AG09309 (cell line): ENCODE data around the gene SPX.

ENCODE experiments used
- DNase-seq: peaks from one replicate; pipeline ENCODE4 v3.0.0-alpha.2; 2010; ENCODE audit warnings: low read depth
- H3K4me3 ChIP-seq: 2 replicates; pipeline ENCODE4 v1.5.1; 2011; ENCODE audit warnings: mild to moderate bottlenecking, low read depth, low read length, moderate library complexity; ENCODE audit not compliant: control insufficient read depth
- CTCF ChIP-seq: IDR thresholded peaks from 2 replicates; pipeline ENCODE4 v1.5.1; 2011; ENCODE audit warnings: mild to moderate bottlenecking, low read depth, low read length, inconsistent platforms; ENCODE audit not compliant: insufficient read depth, control insufficient read depth; ENCODE audit errors: missing control alignments

The SPX gene, protein sequence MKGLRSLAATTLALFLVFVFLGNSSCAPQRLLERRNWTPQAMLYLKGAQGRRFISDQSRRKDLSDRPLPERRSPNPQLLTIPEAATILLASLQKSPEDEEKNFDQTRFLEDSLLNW

GRCh38 chr12:21526053-21526452, at the start of gene SPX:
Gene SPX, plus strand, starts transcription at chr12:21526296. Its CDS starts 177 bp downstream, at chr12:21526473.
- DNase-seq: no peak
- TF ChIP-seq CTCF: no peak
- H3K4me3 ChIP-seq: peak within 1 kb of the TSS; percentile 66

DNA sequence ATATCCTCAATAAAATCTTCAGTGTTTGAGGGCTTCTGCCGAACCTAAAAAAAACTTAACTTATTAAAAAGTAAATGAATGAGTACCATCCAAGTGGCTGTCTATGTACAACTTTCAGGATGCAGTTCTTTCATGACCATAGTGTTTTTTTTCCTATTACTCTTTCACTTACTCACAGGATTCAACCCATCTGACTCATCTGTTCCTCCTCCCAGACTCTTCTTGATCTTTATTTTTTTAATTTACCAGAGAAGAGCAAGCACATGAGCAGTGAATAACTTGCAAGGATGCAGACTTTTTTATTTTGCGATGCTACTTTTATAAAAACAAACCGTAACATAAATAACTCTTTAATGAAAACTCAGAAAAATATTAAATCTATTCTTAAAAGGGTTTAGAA, 49.1 kb upstream of the SPX start:
- H3K4me3 ChIP-seq: no peak overlapping the region
- TF ChIP-seq CTCF: no peak
- DNase-seq: peak; percentile 25

DNA sequence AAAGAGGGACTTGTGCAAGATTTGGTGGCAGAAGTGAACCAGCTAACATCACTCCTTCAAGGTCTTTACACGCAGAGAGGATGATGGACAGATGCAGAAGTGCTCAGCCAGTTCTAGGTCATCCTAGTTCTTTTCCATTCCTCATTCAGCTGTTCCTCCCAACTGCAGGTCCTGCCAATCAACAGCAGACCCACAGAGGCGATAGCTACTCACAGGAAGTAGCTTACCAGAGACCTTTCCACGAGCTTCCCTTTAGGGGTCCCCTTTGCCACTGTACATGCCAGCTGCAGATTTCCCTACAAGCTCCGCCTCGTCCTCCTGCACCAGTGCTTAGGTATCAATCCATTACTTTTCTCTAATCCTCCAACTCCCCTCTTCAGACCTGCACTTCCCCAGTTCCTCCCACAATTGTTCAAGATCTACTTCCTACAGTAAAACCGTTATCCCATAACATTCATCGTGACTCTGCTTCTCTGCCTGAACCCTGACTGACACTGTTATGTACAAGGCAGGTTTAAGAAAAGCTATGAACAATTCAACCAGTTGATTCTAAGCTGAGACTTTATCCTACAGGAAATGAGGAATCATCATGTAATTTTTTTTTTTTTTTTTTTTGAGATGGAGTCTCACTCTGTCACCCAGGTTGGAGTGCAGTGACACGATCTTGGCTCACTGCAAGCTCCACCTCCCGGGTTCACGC, 47.2 kb upstream of the SPX start:
- no peak for TF ChIP-seq CTCF
- no peak overlapping the region for H3K4me3 ChIP-seq
- DNase-seq: no peak

DNA sequence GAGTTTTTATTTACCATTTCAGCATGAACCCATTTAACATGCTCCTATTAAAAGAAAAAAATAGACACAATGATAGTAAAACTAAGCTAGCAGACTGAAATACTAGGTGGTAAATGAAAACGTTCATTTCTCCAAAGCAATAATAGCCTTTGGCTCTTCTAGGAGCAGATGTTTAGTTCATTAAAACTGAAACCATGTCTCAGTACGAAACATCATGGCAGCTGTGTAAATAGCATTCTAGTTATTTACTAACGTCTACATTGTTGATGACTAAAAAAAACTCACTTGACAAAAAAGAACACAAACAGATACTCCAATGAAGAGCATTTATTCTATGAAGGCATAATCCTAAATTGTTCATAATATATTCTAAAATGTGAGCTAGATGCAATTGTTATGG, 42.6 kb upstream of the SPX start:
- TF ChIP-seq CTCF: no peak
- H3K4me3 ChIP-seq: no peak overlapping the region
- DNase-seq: no peak

DNA sequence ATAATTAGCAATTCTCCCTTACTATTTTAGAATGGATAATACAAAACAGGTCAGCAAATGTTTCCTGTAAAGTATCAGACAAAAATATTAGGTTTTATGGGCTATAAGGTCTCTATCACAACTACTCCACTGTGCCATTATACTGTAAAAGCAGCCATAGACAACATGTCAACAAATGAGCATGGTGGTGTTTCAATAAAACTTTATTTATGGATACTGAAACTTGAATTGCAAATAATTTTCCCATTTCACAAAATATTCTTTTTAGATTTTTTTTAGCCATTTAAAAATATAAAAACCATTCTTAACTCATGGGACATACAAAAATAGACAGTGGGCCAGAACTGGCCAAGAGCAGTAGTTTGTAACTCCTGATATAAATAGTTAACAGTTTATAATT, 40.1 kb upstream of the SPX start:
- H3K4me3 ChIP-seq: no peak overlapping the region
- no peak for DNase-seq
- TF ChIP-seq CTCF: no peak

- peak overlapping the region; percentile 97; the same call in 1 of the 2 replicates for H3K4me3 ChIP-seq
- DNase-seq: no peak
- no peak for TF ChIP-seq CTCF
These were observed 26.3 kb upstream of the SPX start for GRCh38 chr12:21499765-21500164.
